Progenitor cell of endocrine pancreas (in vitro differentiated cells): ENCODE data around the gene CHD9. TPM values are rescaled to one million over a fixed set of nuclear protein-coding genes. Genes with fewer than 3 reads are reported as not detected.
"Not testable (repeated sequence)": the region's sequence is repeated elsewhere in the genome, so short reads cannot be mapped to it uniquely, and the experiment has no call there.

Source experiments
- DNase-seq: peaks from one replicate; pipeline ENCODE4 v3.0.0; 2021; ENCODE audit warnings: low spot score; ENCODE audit not compliant: unreplicated experiment
- H3K27ac Mint-ChIP-seq: 2 replicates; pipeline ENCODE4 v1.8.0; 2021; ENCODE audit warnings: mild to moderate bottlenecking, moderate library complexity, mixed read lengths
- H3K27me3 Mint-ChIP-seq: 2 replicates; pipeline ENCODE4 v1.8.0; 2021; ENCODE audit warnings: mixed read lengths
- H3K36me3 Mint-ChIP-seq: 2 replicates; pipeline ENCODE4 v1.8.0; 2022; ENCODE audit warnings: mixed read lengths; ENCODE audit not compliant: insufficient read depth
- H3K4me1 Mint-ChIP-seq: 2 replicates; pipeline ENCODE4 v1.8.0; 2021; ENCODE audit warnings: low read depth, mixed read lengths
- H3K4me3 Mint-ChIP-seq: 2 replicates; pipeline ENCODE4 v1.8.0; 2021; ENCODE audit warnings: low read depth, mild to moderate bottlenecking, moderate library complexity, mixed read lengths
- H3K9me3 Mint-ChIP-seq: 2 replicates; pipeline ENCODE4 v1.8.0; 2021; ENCODE audit warnings: low read depth, mixed read lengths
- total RNA-seq: library from RNA; stranded (reverse); gene quantifications from 2 replicates; pipeline ENCODE4 v1.2.1, GENCODE V29; 2021
- TF ChIP-seq, protein P1 (sequence below): fragments of 200-600 bp; sonication (generic); IDR thresholded peaks from one replicate; pipeline ENCODE4 v1.5.0; 2021; ENCODE audit warnings: antibody characterized with exemption, mild to moderate bottlenecking; ENCODE audit not compliant: unreplicated experiment

Gene CHD9
- total RNA-seq, 1 donor from 2014 or later = 67.7 TPM

DNA sequence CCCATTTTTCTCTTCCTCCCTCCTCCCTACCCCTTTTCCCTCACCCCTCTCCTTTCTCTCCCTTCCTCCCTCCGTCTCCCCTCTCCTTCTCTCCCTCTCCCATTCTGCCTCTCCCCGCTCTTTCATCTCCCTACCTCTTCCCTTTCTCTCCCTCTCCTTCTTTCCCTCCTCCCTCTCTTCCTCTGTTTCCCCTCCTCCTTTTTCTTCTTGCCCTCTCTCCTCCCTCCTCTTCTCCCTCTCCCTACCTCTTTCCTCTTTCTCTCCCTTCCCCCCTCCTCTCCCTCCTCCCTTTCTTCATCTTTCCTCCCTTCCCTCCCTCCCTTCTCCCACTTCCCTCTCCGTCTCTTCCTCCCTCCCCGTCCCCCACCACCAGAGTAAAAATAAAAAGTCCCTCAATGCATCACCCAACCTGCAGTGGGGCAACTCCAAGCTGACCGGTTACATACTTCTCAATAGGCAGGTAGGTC is 12.5 kb upstream of the CHD9 start:
- no peak overlapping the region for H3K27ac Mint-ChIP-seq
- peaks cover 5% of the 10 kb centered on the region for H3K9me3 Mint-ChIP-seq
- peaks cover 41% of the 10 kb centered on the region for H3K4me1 Mint-ChIP-seq
- no peak for DNase-seq
- no peak overlapping the region for H3K4me3 Mint-ChIP-seq
- peaks cover 16% of the 10 kb centered on the region for H3K27me3 Mint-ChIP-seq
- TF ChIP-seq, protein P1, sequence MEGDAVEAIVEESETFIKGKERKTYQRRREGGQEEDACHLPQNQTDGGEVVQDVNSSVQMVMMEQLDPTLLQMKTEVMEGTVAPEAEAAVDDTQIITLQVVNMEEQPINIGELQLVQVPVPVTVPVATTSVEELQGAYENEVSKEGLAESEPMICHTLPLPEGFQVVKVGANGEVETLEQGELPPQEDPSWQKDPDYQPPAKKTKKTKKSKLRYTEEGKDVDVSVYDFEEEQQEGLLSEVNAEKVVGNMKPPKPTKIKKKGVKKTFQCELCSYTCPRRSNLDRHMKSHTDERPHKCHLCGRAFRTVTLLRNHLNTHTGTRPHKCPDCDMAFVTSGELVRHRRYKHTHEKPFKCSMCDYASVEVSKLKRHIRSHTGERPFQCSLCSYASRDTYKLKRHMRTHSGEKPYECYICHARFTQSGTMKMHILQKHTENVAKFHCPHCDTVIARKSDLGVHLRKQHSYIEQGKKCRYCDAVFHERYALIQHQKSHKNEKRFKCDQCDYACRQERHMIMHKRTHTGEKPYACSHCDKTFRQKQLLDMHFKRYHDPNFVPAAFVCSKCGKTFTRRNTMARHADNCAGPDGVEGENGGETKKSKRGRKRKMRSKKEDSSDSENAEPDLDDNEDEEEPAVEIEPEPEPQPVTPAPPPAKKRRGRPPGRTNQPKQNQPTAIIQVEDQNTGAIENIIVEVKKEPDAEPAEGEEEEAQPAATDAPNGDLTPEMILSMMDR = no peak
- H3K36me3 Mint-ChIP-seq = no peaks in the 10 kb centered on the region

DNA sequence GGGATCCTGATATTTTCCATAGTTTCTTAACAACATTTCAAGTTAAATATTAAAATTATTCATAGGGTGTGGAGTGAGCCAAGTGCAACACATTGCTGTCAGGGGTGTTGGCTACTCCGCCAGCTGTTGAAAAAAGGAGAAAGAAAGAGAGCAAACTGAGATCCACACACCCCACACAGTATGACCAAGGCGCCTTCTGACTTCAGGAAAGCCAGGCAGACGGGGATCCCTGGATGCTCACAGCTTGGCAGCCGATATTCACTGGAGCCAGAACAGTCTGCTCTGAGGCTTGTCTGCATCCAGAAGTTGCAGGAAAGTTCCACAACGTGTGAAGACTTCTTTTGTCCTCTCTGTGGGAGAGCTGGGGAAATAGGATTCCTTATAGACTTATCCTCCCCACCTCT is 11.4 kb upstream of the CHD9 start:
- H3K27me3 Mint-ChIP-seq = peaks cover 16% of the 10 kb centered on the region
- peaks cover 39% of the 10 kb centered on the region for H3K4me1 Mint-ChIP-seq
- no peak overlapping the region for H3K4me3 Mint-ChIP-seq
- H3K36me3 Mint-ChIP-seq = no peaks in the 10 kb centered on the region
- H3K27ac Mint-ChIP-seq = no peak overlapping the region
- H3K9me3 Mint-ChIP-seq = peaks cover 5% of the 10 kb centered on the region
- no peak for DNase-seq
- TF ChIP-seq, protein P1 = no peak

DNA sequence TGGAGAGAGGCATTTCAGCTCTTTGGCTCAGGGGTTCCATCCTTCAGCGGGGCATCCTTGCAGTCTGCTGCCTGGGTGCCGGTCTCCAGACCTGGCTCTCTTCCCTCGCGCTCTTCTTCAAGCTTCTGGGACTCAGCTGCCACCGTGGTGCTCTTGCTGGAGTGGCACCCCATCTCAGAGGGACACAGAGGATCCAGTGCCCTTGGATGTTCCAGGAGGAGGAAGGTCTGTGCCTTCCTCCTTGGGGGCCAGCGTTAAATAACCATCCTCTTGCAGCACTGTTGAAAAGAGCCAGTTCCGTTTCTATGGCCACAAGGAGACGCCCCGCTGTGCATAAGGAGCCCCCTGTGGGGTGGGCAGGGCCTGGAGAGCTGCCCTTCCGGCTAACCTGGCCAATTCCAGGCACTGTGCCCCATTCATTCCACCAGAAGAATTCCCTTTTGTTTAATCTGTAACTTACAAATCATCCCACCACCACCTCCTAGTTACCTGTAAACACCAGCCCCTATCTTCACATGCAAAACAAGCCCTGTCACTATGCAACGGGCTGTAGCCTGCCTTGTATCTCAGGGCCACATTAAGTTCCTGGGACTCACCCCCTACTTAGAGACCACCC is 10.7 kb upstream of the CHD9 start:
- peak overlapping the region; percentile 31 for H3K27ac Mint-ChIP-seq
- DNase-seq = no peak
- peak overlapping the region; percentile 59 for H3K4me3 Mint-ChIP-seq
- TF ChIP-seq, protein P1 = peak; percentile 9
- H3K36me3 Mint-ChIP-seq = no peaks in the 10 kb centered on the region
- peaks cover 5% of the 10 kb centered on the region for H3K9me3 Mint-ChIP-seq
- peaks cover 42% of the 10 kb centered on the region for H3K4me1 Mint-ChIP-seq
- peaks cover 16% of the 10 kb centered on the region for H3K27me3 Mint-ChIP-seq

DNA sequence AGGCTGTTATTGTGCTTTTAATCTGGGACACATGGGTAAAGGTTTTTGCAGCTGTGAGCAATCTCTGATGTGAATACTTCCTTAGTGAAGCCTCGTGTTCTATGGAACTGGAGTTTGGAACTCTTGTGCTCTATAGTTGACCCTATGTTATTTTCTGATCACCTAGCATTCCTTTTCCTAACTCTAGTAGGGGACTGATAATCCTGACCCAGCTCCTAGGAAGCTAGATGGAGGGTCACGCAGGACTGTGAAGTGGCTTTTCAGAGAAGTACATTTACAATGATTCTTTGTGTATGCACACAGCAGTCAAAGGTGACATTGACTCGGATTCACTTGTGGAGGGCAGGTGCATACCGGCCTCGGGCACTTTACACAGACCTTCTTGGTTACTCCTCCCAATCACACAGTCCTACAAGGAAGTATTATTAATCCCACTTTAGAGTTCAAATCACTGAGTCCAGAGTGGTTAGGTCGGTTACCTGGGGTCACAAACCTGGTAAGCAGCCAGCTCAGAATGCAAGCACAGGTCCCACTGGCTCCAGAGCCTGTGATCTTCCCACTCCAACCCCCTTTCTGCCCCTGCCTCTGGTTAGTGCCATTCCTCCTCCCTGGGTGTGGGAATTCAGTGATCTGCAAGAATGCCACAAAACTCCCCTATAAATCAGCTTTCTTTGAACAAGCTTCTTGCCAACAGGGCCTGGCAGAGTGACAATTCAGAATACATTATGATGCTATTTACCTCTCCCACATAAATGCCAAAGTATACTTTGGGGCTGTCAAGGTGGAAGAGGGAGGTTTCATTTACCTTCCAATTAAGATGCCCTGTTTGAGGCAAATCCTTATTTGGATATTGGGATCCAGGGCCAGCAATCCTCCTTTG is 9.2 kb upstream of the CHD9 start:
- H3K4me3 Mint-ChIP-seq = no peak overlapping the region
- no peaks in the 10 kb centered on the region for H3K36me3 Mint-ChIP-seq
- H3K4me1 Mint-ChIP-seq = peaks cover 42% of the 10 kb centered on the region
- TF ChIP-seq, protein P1 = no peak
- DNase-seq = no peak
- peaks cover 5% of the 10 kb centered on the region for H3K9me3 Mint-ChIP-seq
- no peak overlapping the region for H3K27ac Mint-ChIP-seq
- peaks cover 15% of the 10 kb centered on the region for H3K27me3 Mint-ChIP-seq

DNA sequence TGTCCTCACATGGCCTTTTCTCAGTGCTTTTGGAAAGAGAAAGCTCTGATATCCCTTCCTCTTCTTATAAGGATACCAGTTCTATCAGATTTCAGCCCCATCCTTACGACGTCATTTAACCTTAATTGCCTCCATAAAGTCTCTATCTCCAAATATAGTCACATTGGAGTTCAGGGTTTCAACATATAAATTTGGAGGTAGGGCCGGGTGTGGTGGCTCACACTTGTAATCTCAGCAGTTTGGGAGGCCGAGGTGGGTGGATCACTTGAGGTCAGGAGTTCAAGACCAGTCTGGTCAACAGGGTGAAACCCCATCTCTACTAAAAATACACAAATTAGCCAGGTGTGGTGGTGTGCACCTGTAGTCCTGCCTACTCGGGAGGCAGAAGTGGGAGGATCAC is 7.3 kb upstream of the CHD9 start:
- not testable (repeated sequence) for DNase-seq

More for the DNA sequence above, 7.3 kb upstream of the CHD9 start:
- H3K36me3 Mint-ChIP-seq, H3K27ac Mint-ChIP-seq, H3K4me3 Mint-ChIP-seq, H3K9me3 Mint-ChIP-seq: not testable (repeated sequence)
- Mint-ChIP-seq H3K27me3 (peaks cover 13% of the 10 kb centered on the region), H3K4me1 (peaks cover 33% of the 10 kb centered on the region)
